HCT116 (cell line): ENCODE results near the gene SELP. TPM values are rescaled to one million over a fixed set of nuclear protein-coding genes. Genes with fewer than 3 reads are reported as not detected.

ENCODE experiments used
- ATAC-seq: fragments of 200-7000 bp; cut with Tn5 transposase; 2 replicates; pipeline ENCODE4 v1.9.1; 2020; ENCODE audit warnings: mild to moderate bottlenecking, moderate library complexity
- BruUV-seq: library from RNA; stranded (reverse); fragments of 400-500 nt; replicated peaks from 2 replicates; lab custom pipeline; 2021; lab: Mats Ljungman, UMichigan
- CTCF ChIA-PET: fragments of 300-600 bp; sonication (Branson Sonifier 250); formaldehyde crosslinking; loops from one replicate; lab custom pipeline; 2021; ENCODE audit warnings: antibody characterized with exemption; lab: Charles Lee
- POLR2A ChIA-PET: fragments of 300-600, 350-600 bp; sonication (Branson Sonifier 250); formaldehyde crosslinking; loops from one replicate; lab custom pipeline; 2021; ENCODE audit warnings: antibody characterized with exemption; lab: Charles Lee
- RAD21 ChIA-PET, 2 experiments: fragments of 300-600 bp; sonication (Branson Sonifier 250); formaldehyde crosslinking; loops; one replicate each; lab custom pipeline; 2023; ENCODE audit warnings: low total read pairs in 2 of 2; ENCODE audit not compliant: uncharacterized antibody in 2 of 2, unreplicated experiment in 2 of 2, low non-redundant PET in 1 of 2; lab: Charles Lee
- DNase-seq: peaks from one replicate; pipeline ENCODE4 v3.0.0-alpha.2; 2010; ENCODE audit warnings: low read depth, low spot score
- H2AFZ ChIP-seq: fragments of 200-600 bp; shearing (Covaris generic), sonication (generic); 2 replicates; pipeline ENCODE4 v1.6.1; 2017; ENCODE audit warnings: low read depth, mixed run types, mixed read lengths, antibody characterized with exemption, low read length; ENCODE audit not compliant: poor library complexity, severe bottlenecking
- H3K27ac ChIP-seq: 2 replicates; pipeline ENCODE4 v1.5.1; 2012; ENCODE audit warnings: low read depth, low read length
- H3K27me3 ChIP-seq: fragments of 200-600 bp; sonication (generic); 2 replicates; pipeline ENCODE4 v1.6.1; 2016; ENCODE audit warnings: mixed run types, low read length, mixed read lengths; ENCODE audit not compliant: insufficient read depth
- H3K36me3 ChIP-seq, 2 experiments: fragments of 200-500 bp in 1 of 2; fragments of 200-600 bp in 1 of 2; sonication (Bioruptor generic) in 1 of 2; sonication (generic) in 1 of 2; 2 replicates each; pipeline versions ENCODE4 v1.5.1 to v1.6.1; 2014 to 2016; ENCODE audit warnings: low read length in 2 of 2, inconsistent platforms in 1 of 2, mixed read lengths in 1 of 2, mixed run types in 1 of 2; ENCODE audit not compliant: insufficient read depth in 2 of 2, control insufficient read depth in 1 of 2
- H3K4me1 ChIP-seq, 2 experiments: fragments of 200-600 bp in 1 of 2; sonication (generic) in 1 of 2; 2 replicates each; pipeline versions ENCODE4 v1.5.1 to v1.6.1; 2012 to 2017; ENCODE audit warnings: low read length in 2 of 2, inconsistent platforms in 1 of 2, mild to moderate bottlenecking in 1 of 2, mixed read lengths in 1 of 2, mixed run types in 1 of 2, moderate library complexity in 1 of 2; ENCODE audit not compliant: insufficient read depth in 2 of 2, control insufficient read depth in 1 of 2
- H3K4me2 ChIP-seq: fragments of 200-600 bp; sonication (generic); 2 replicates; pipeline ENCODE4 v1.6.1; 2017; ENCODE audit warnings: mixed run types, low read length, mixed read lengths
- H3K4me3 ChIP-seq, 2 experiments: fragments of 200-600 bp in 1 of 2; sonication (generic) in 1 of 2; replicated peaks in 1 of 2; 2 replicates each; pipeline ENCODE4 v1.5.1; 2011 to 2016; ENCODE audit warnings: low read length in 2 of 2, control low read depth in 1 of 2, low read depth in 1 of 2, mild to moderate bottlenecking in 1 of 2, mixed read lengths in 1 of 2, mixed run types in 1 of 2
- H3K79me2 ChIP-seq: fragments of 200-600 bp; sonication (generic); 2 replicates; pipeline ENCODE4 v1.6.1; 2017; ENCODE audit warnings: mild to moderate bottlenecking, mixed run types, low read length, moderate library complexity, mixed read lengths; ENCODE audit not compliant: insufficient read depth
- H3K9ac ChIP-seq: fragments of 200-600 bp; sonication (generic); 2 replicates; pipeline ENCODE4 v1.6.1; 2016; ENCODE audit warnings: low read length, mixed read lengths
- H3K9me2 ChIP-seq: fragments of 200-600 bp; sonication (generic), shearing (Covaris generic); 2 replicates; pipeline ENCODE4 v1.6.1; 2017; ENCODE audit warnings: mixed run types, mild to moderate bottlenecking, moderate library complexity; ENCODE audit not compliant: insufficient read depth
- H3K9me3 ChIP-seq, 2 experiments: fragments of 200-500 bp in 1 of 2; fragments of 200-600 bp in 1 of 2; sonication (Bioruptor generic) in 1 of 2; sonication (generic) in 1 of 2; 2 replicates each; pipeline ENCODE4 v1.6.1; 2014 to 2017; ENCODE audit warnings: low read length in 2 of 2, mixed read lengths in 2 of 2, inconsistent platforms in 1 of 2, low read depth in 1 of 2, mild to moderate bottlenecking in 1 of 2, mixed run types in 1 of 2, moderate library complexity in 1 of 2; ENCODE audit not compliant: control insufficient read depth in 1 of 2, insufficient read depth in 1 of 2
- H4K20me1 ChIP-seq: fragments of 200-600 bp; sonication (generic), shearing (Covaris generic); 2 replicates; pipeline ENCODE4 v1.6.1; 2017; ENCODE audit warnings: mixed run types, mild to moderate bottlenecking, moderate library complexity; ENCODE audit not compliant: insufficient read depth
- CEBPB ChIP-seq: IDR thresholded peaks from 2 replicates; pipeline ENCODE4 v1.6.1; 2012; ENCODE audit warnings: low read depth
- FOSL1 ChIP-seq: IDR thresholded peaks from 2 replicates; pipeline ENCODE4 v1.6.1; 2012; ENCODE audit warnings: low read depth
- JUND ChIP-seq: IDR thresholded peaks from 2 replicates; pipeline ENCODE4 v1.6.1; 2012
- SP1 ChIP-seq: IDR thresholded peaks from 2 replicates; pipeline ENCODE4 v1.6.1; 2012; ENCODE audit warnings: low read depth
- intact Hi-C: fragments of 100-400 bp; cut with micrococcal nuclease; formaldehyde crosslinking; loops from 2 replicates; pipeline ENCODE4 v1.10.0; 2022
- total RNA-seq: library from RNA; stranded (reverse); gene quantifications from one replicate; pipeline ENCODE4 v1.2.1, GENCODE V29; 2021; ENCODE audit not compliant: unreplicated experiment

The SELP gene
- total RNA-seq, 1 experiment from 2014 or later: not detected

DNA sequence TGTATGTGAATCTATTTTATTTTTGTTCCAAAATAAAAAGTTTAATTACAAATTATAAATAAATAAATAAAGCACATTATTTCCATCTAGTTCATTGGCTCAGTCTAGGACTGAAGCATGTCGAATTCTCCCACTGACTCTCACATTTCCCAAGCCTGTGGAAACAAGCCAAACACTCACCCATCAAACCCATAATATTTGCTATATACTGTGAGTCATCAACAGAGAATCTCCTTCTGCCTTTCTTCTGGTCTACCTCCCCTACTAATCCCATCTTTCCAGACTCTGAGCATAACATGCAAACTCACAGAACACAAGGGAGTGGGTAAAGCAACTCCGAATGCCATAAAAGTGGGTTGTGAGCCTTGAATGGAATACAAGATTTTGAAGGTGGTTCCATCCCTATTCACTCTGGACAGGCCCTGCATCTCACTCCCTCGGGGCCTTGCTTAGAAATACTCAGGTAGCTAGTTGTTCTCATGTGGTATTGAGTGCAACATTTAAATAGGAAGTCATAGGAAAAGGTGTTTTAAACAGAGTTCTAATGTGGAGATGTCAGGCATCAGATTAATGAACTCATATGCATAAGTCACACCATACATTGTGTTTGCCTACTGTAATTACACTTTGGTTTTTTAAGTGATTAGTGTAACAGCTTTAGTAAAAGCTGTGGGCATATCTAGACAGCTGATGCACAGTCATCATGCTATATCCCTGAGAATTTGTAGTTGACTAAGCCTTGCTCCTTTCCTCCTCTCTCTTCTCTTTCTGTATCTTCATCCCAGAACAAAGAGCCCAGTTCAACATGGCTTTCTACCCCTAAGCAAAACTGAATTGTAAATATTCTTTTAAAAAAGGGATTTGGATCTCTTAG lies 90.7 kb downstream of the SELP start:
- Histone ChIP-seq H3K4me2 (peak overlapping the region; percentile 49), H3K27me3 (no peaks in the 10 kb centered on the region), H2AFZ (peak overlapping the region; percentile 57), H4K20me1 (no peaks in the 10 kb centered on the region), H3K4me3 (no peak overlapping the region), H3K4me1 (peaks cover 2 to 14% of the 10 kb centered on the region in 2 experiments; a peak in 3 of 4 replicates), H3K9me3 (no peaks in the 10 kb centered on the region), H3K9me2 (no peaks in the 10 kb centered on the region), H3K79me2 (no peaks in the 10 kb centered on the region), H3K9ac (no peak overlapping the region), H3K36me3 (no peaks in the 10 kb centered on the region), H3K27ac (no peak overlapping the region)
- no TSS peak for BruUV-seq
- ATAC-seq (peak; percentile 88), DNase-seq (peak; percentile 18)
- RAD21 ChIA-PET: no interaction called here
- CTCF ChIA-PET: no interaction called here
- POLR2A ChIA-PET: no interaction called here
- TF ChIP-seq JUND (peak; percentile 39; the same call in 1 of the 2 replicates), CEBPB (no peak), SP1 (0 out of 2 replicates have a peak, but pooled peaks have one; percentile 14), FOSL1 (peak; percentile 47; the same call in 1 of the 2 replicates)
- intact Hi-C loops: no loop called here

Other genes starting within 250 kb of the SELP start
- not detected for gene CCDC181, start 202.7 kb downstream of the SELP start, total RNA-seq
- gene SLC19A2, start 144.2 kb downstream of the SELP start, total RNA-seq: 10.1 TPM
- 0.37 TPM for gene F5, start 43.6 kb downstream of the SELP start, total RNA-seq
- gene SELL, start 81.5 kb upstream of the SELP start, total RNA-seq: 4.1 TPM
- gene SELE, start 104.0 kb upstream of the SELP start, total RNA-seq: not detected
- 7.4 TPM for gene METTL18, start 164.8 kb upstream of the SELP start, total RNA-seq